HG03354 (cell line): ENCODE measurements around the gene FGF21.
"Not testable (repeated sequence)": the region's sequence is repeated elsewhere in the genome, so short reads cannot be mapped to it uniquely, and the experiment has no call there.

ENCODE experiments used
- ATAC-seq: cut with Tn5 transposase; IDR thresholded peaks from one replicate; pipeline ENCODE4 v1.9.1; 2021; ENCODE audit warnings: mild to moderate bottlenecking; ENCODE audit not compliant: unreplicated experiment, poor library complexity, severe bottlenecking

The FGF21 gene

GRCh38 chr19:48780631-48781391, 25.5 kb downstream of the FGF21 start:
- no peak for ATAC-seq

- ATAC-seq: no peak
Measured at GRCh38 chr19:48784527-48784926, 29.2 kb downstream of the FGF21 start.

DNA sequence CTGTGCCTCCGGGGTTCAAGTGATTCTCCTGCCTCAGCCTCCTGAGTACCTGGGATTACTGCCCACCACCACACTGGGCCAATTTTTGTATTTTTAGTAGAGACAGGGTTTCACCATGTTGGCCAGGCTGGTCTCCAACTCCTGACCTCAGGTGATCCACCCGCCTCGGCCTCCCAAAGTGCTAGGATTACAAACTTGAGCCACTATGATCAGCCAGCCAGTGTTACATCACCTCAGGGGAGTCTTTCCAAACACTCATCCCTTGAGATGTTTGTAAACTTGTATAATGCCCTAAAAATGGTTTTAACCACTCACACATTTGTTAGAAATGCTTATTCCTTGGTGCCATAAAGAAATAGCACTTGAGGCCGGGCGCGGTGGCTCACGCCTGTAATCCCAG, 31.1 kb downstream of the FGF21 start:
- not testable (repeated sequence) for ATAC-seq

- not testable (repeated sequence) for ATAC-seq
Measured at GRCh38 chr19:48787331-48787730, 32.0 kb downstream of the FGF21 start.

GRCh38 chr19:48793271-48793670, 37.9 kb downstream of the FGF21 start:
- no peak for ATAC-seq

DNA sequence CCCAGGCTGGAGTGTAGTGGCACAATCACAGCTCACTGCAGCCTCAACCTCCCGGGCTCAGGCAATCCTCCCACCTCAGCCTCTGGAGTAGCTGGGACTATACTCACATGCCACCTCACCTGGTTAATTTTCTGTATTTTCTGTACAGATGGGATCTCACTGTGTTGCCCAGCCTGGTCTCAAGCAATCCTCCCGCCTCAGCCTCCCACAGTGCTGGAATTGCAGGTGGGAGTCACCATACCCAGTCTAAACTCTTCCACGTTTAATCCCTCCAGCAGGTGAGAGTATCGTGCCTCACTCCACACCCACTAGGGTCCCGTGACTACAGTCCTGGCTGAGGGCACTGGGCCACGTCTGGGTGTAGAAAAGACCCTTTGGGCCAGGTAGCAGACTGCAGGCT, 39.0 kb downstream of the FGF21 start:
- no peak for ATAC-seq

GRCh38 chr19:48795055-48795684, 39.8 kb downstream of the FGF21 start:
- peak; percentile 89 for ATAC-seq

DNA sequence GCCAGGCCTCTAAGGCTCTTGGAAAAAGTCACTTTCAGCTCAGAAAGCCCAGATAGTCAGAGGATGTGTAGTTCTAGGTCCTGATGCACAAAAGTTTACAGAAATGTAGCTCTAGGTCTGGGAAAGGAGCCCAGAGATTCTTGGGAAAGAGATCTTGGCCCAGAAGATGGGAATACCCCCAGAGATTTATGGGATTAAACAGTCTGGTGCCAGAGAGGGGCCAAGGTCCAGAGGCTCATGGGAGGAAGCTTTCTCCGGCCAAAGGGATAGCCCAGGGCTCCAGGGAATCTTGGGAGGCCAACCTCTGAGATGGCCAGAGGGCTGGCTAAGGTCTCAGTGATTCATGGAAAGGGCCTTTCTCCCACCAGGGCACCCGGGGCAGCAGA, 40.4 kb downstream of the FGF21 start:
- ATAC-seq: no peak

DNA sequence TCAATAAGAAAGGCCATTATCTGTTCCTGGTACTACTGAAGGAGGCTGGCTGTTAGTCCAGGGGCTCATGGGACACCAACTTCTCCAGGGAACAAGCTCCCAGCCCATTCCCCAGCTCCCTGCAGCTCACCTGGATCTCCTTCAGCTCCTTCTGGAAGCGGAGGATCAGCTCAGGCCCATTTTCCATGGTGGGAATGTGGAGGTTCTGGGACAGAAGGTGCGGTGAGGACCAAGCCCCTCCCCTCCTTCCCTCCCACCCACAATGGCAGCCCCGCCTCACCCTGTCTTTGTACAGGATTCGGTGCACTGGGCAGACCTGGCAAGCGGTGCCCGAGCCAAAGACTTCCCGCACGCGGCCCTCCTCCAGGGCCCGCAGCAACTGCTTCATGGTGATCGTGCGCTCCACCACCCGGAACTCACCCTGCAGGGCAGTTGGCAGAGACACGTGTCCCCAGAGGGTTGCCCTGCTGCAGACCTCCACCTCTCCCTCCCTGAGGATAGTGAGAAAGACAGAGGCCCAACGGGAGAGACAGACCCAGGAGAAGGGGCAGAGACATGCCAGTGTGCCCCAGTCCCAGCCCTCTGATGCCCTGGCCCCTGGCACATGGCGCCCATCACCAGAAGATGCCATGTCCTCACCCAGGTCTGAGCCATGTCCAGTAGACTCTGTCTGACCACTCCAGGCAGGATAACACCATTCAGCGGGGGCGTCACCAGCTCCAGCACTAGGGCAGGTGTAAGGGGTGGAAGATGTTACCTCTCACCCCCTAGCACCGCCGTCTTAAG, 41.2 kb downstream of the FGF21 start:
- no peak for ATAC-seq

- no peak for ATAC-seq
Measured at GRCh38 chr19:48797103-48797502, 41.8 kb downstream of the FGF21 start.

DNA sequence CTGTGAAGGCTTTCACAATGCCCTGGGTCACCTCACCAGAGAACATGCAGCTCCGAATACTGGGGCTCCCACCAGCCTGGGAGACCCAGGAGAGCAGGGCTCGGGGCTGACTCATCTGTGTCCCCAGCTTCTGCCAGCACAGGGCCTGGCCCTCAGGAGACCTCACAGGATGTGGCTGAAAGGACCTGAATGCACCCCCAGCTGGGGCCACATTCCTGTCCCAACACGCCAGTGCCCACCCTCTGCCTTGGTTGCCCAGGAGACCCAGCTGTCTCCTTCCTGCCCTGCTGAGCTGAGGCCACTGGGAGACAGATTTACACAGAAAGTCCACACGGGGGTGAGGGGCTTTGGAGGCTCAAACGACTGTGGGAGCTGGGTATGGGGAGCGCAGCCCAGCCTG, 43.6 kb downstream of the FGF21 start:
- no peak for ATAC-seq

DNA sequence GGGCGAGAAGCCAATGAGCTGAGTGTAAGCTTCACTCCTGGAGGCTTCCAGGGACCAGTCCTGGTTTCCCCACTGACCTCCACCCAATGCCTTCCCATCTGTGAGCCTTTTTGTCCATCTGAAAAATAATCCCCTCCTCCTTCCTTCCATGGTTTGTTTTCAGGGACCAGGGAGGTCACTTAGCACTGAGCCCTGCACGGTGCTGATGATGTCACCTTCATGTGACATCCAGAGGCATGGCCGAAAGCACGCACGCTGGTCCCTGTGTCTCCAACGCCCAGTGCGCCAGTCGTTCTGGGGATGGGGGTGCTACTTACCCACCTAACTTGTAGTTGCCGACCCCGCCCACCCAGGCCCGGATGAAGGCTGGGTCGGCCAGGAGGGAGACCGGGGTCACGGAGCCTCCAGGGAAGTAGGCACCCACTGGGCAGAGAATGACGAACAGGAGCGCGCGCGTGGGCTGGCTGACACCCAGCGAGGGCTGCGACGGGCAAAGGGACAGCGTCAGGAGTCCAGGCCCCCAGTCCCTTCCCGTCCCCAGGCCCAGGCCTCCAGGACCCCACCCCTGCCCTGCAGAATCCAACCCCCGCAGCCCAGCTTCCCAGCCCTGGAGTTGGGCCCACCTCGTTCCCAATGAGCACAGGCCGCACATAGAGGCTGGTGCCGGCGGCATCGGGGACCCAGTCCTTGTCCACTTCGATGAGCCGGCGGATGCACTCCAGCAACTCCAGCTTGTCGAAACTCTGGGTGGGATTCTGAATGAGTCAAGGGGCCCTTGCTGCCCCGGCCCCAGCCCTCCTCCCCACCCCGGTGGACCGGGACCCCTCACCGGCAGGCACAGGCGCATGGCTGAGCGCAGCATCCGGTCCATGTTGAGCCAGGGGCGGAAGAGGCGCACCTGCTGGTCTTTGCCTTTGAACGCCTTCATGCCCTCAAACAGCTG, 44.3 kb downstream of the FGF21 start:
- no peak for ATAC-seq

- no peak for ATAC-seq
Measured at GRCh38 chr19:48802623-48803022, 47.3 kb downstream of the FGF21 start.

DNA sequence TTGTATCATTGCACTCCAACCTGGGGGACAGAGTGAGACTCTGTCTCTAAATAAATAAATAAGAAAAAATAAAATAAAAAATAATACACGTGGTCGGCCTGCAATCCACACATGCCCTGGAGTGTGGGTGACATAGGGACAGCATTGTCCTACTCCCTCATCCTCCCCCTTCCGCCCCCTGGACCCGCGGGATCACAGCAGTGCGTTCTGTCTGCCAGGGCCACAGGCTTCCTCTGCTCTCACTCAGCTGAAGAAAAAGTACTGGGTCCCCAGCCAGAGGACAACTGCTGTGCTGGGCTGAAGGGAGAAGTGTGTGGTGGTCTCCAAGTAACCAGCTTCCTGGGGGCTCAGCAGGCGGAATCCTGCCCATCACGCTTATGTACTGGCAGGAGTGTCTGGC, 49.2 kb downstream of the FGF21 start:
- no peak for ATAC-seq

- no peak for ATAC-seq
Measured at GRCh38 chr19:48805452-48805851, 50.1 kb downstream of the FGF21 start.

DNA sequence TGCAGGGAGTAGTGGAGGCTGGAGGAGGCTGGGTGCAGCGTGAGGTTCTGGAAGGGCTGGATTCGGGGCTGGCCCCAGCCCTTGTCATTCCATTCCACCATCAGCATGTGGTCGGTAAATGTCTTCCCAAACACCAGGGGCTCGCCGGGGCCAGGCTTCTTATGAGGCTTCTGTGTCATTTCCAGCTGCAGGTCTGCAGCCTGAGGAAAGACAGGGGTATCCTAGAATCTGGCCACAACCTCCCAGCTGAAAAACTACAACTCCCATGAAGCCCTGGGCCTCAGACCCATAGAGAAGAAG, 51.1 kb downstream of the FGF21 start:
- ATAC-seq: no peak

- ATAC-seq: no peak
Measured at GRCh38 chr19:48806818-48807589, 51.7 kb downstream of the FGF21 start.

GRCh38 chr19:48807590-48808308, 52.4 kb downstream of the FGF21 start:
- no peak for ATAC-seq
